Natural killer cell (primary cell): Measurements from ENCODE around the gene APOA1. TPM values are rescaled to one million over a fixed set of nuclear protein-coding genes. Genes with fewer than 3 reads are reported as not detected.

ENCODE experiments used
- ATAC-seq, 3 donors: fragments of 150-1000 bp in 2 of 3; fragments of 200-7000 bp in 1 of 3; cut with Tn5 transposase; 1 replicate in 1 of 3; 2 replicates in 2 of 3; pipeline ENCODE4 v1.10.0; 2021; ENCODE audit warnings: mild to moderate bottlenecking in 2 of 3, moderate library complexity in 2 of 3
- DNase-seq, 2 donors: peaks; one replicate each; pipeline versions ENCODE4 v3.0.0 to v3.0.0-alpha.2; 2013 to 2021; ENCODE audit warnings: mixed read lengths in 1 of 2
- H3K27ac ChIP-seq: one replicate; pipeline ENCODE4 v1.5.1; 2013; ENCODE audit warnings: mild to moderate bottlenecking, low read length
- H3K27me3 ChIP-seq: one replicate; pipeline ENCODE4 v1.6.1; 2013; ENCODE audit warnings: low read length; ENCODE audit not compliant: control insufficient read depth, insufficient read depth
- H3K36me3 ChIP-seq: one replicate; pipeline ENCODE4 v1.6.1; 2013; ENCODE audit warnings: low read length; ENCODE audit not compliant: control insufficient read depth, insufficient read depth
- H3K4me1 ChIP-seq: one replicate; pipeline ENCODE4 v1.6.1; 2013; ENCODE audit warnings: low read length; ENCODE audit not compliant: control insufficient read depth, insufficient read depth
- H3K4me3 ChIP-seq: one replicate; pipeline ENCODE4 v1.5.1; 2013; ENCODE audit warnings: low read length
- H3K9me3 ChIP-seq: one replicate; pipeline ENCODE4 v1.6.1; 2013; ENCODE audit warnings: low read length; ENCODE audit not compliant: control insufficient read depth, insufficient read depth
- H3K27ac Mint-ChIP-seq, 2 donors: one replicate each; pipeline ENCODE4 v1.8.0; 2022; ENCODE audit warnings: mild to moderate bottlenecking in 2 of 2, mixed read lengths in 2 of 2, moderate library complexity in 1 of 2
- H3K27me3 Mint-ChIP-seq, 2 donors: one replicate each; pipeline ENCODE4 v1.8.0; 2022; ENCODE audit warnings: low read depth in 2 of 2, mixed read lengths in 2 of 2
- H3K36me3 Mint-ChIP-seq: one replicate; pipeline ENCODE4 v1.8.0; 2022; ENCODE audit warnings: mixed read lengths
- H3K4me1 Mint-ChIP-seq, 2 donors: one replicate each; pipeline ENCODE4 v1.8.0; 2022; ENCODE audit warnings: mixed read lengths in 2 of 2
- H3K4me3 Mint-ChIP-seq: one replicate; pipeline ENCODE4 v1.8.0; 2022; ENCODE audit warnings: mild to moderate bottlenecking, moderate library complexity, mixed read lengths
- H3K9me3 Mint-ChIP-seq, 2 donors: one replicate each; pipeline ENCODE4 v1.8.0; 2022; ENCODE audit warnings: mixed read lengths in 2 of 2
- CTCF ChIP-seq: fragments of 200-600 bp; IDR thresholded peaks from one replicate; pipeline ENCODE4 v1.8.0; 2022; ENCODE audit warnings: antibody characterized with exemption
- WGBS: methylation state at CpG from one replicate; pipeline ENCODE4 v1.1.7; 2013; ENCODE audit warnings: missing lambda C conversion rate; ENCODE audit not compliant: insufficient coverage; 5-methylcytosine and 5-hydroxymethylcytosine counted together
- intact Hi-C: fragments of 100-400 bp; cut with micrococcal nuclease; formaldehyde crosslinking; loops from one replicate; pipeline ENCODE4 v1.14.2; 2022
- total RNA-seq, 4 donors: library from RNA; stranded (reverse); fragments of 120-200 nt in 1 of 4; gene quantifications; one replicate each; pipeline versions ENCODE4 v1.2.3 to v1.2.4, GENCODE V29; 2013 to 2022

APOA1 gene
- total RNA-seq, 3 donors from 2014 or later (not counting 1 experiment from before 2014, with no cell fraction given), result 0.54 to 0.87 TPM; not detected in 1

GRCh38 chr11:116857936-116858335, 20.5 kb upstream of the APOA1 start:
- TF ChIP-seq CTCF, result no peak
- Histone ChIP-seq H3K4me3 (no peak overlapping the region), H3K9me3 (no peaks in the 10 kb centered on the region), H3K27ac (no peak overlapping the region), H3K27me3 (no peaks in the 10 kb centered on the region), H3K36me3 (peaks cover 54% of the 10 kb centered on the region), H3K4me1 (peaks cover 33% of the 10 kb centered on the region)
- H3K27me3 Mint-ChIP-seq, result no peaks in the 10 kb centered on the region
- DNase-seq (no peak), ATAC-seq (no peak)
- H3K4me3 Mint-ChIP-seq, result no peak overlapping the region
- H3K36me3 Mint-ChIP-seq, result peaks cover 12% of the 10 kb centered on the region
- WGBS, result 97% methylated on average over 7 of the region's 7 CpGs
- intact Hi-C loops, result no loop called here
- H3K27ac Mint-ChIP-seq, result no peak overlapping the region
- H3K9me3 Mint-ChIP-seq, result no peaks in the 10 kb centered on the region
- peaks cover 32 to 38% of the 10 kb centered on the region in 2 donors for H3K4me1 Mint-ChIP-seq

GRCh38 chr11:116857316-116857715, 19.9 kb upstream of the APOA1 start:
- peak overlapping the region in 1 of 2 donors; percentile 92 for H3K27ac Mint-ChIP-seq

GRCh38 chr11:116856423-116856822, 19.0 kb upstream of the APOA1 start:
- no peaks in the 10 kb centered on the region for H3K27me3 Mint-ChIP-seq
- Histone ChIP-seq H3K4me3 (no peak overlapping the region), H3K27ac (no peak overlapping the region), H3K4me1 (peaks cover 48% of the 10 kb centered on the region), H3K9me3 (no peaks in the 10 kb centered on the region), H3K27me3 (no peaks in the 10 kb centered on the region), H3K36me3 (peaks cover 40% of the 10 kb centered on the region)
- no peak for TF ChIP-seq CTCF
- peak overlapping the region; percentile 92 to 93 for H3K27ac Mint-ChIP-seq
- DNase-seq (no peak), ATAC-seq (no peak)
- H3K36me3 Mint-ChIP-seq, result peaks cover 12% of the 10 kb centered on the region
- H3K4me1 Mint-ChIP-seq, result peaks cover 48 to 53% of the 10 kb centered on the region in 2 donors
- WGBS, result 98% methylated on average over 5 of the region's 5 CpGs
- H3K9me3 Mint-ChIP-seq, result no peaks in the 10 kb centered on the region
- intact Hi-C loops, result no loop called here
- H3K4me3 Mint-ChIP-seq, result peak overlapping the region; percentile 35

More at GRCh38 chr11:116857316-116857715, 19.9 kb upstream of the APOA1 start:
- intact Hi-C loops, result no loop called here
- Histone ChIP-seq H3K27me3 (no peaks in the 10 kb centered on the region), H3K4me1 (peaks cover 39% of the 10 kb centered on the region), H3K27ac (no peak overlapping the region), H3K36me3 (peaks cover 49% of the 10 kb centered on the region), H3K4me3 (no peak overlapping the region), H3K9me3 (no peaks in the 10 kb centered on the region)
- peaks cover 39 to 44% of the 10 kb centered on the region in 2 donors for H3K4me1 Mint-ChIP-seq
- no peak overlapping the region for H3K4me3 Mint-ChIP-seq
- no peaks in the 10 kb centered on the region for H3K9me3 Mint-ChIP-seq
- 100% methylated on average over 2 of the region's 2 CpGs for WGBS
- peaks cover 12% of the 10 kb centered on the region for H3K36me3 Mint-ChIP-seq
- no peak for DNase-seq
- TF ChIP-seq CTCF, result no peak
- no peak for ATAC-seq
- H3K27me3 Mint-ChIP-seq, result no peaks in the 10 kb centered on the region

GRCh38 chr11:116855413-116855812, 18.0 kb upstream of the APOA1 start:
- Mint-ChIP-seq H3K4me3 (peak overlapping the region; percentile 3), H3K27ac (peak overlapping the region; percentile 92 to 93), H3K9me3 (no peaks in the 10 kb centered on the region), H3K4me1 (peaks cover 54 to 60% of the 10 kb centered on the region in 2 donors), H3K36me3 (peaks cover 5% of the 10 kb centered on the region), H3K27me3 (no peaks in the 10 kb centered on the region)
- intact Hi-C loops, result no loop called here
- DNase-seq (peak in 1 of 2 donors; percentile 24), ATAC-seq (no peak)
- peaks cover 30% of the 10 kb centered on the region for H3K36me3 ChIP-seq
- peaks cover 57% of the 10 kb centered on the region for H3K4me1 ChIP-seq
- no peak overlapping the region for H3K4me3 ChIP-seq
- TF ChIP-seq CTCF, result no peak
- no peaks in the 10 kb centered on the region for H3K27me3 ChIP-seq
- H3K9me3 ChIP-seq, result no peaks in the 10 kb centered on the region
- H3K27ac ChIP-seq, result peak overlapping the region; percentile 73
- 29% methylated on average over 5 of the region's 7 CpGs for WGBS
